ENCODE measurements around the gene UBTF. TPM values are rescaled to one million over a fixed set of nuclear protein-coding genes. Genes with fewer than 3 reads are reported as not detected.

UBTF gene
- polyA plus RNA-seq, 5 donors = 99.8 to 129 (median 106) TPM

DNA sequence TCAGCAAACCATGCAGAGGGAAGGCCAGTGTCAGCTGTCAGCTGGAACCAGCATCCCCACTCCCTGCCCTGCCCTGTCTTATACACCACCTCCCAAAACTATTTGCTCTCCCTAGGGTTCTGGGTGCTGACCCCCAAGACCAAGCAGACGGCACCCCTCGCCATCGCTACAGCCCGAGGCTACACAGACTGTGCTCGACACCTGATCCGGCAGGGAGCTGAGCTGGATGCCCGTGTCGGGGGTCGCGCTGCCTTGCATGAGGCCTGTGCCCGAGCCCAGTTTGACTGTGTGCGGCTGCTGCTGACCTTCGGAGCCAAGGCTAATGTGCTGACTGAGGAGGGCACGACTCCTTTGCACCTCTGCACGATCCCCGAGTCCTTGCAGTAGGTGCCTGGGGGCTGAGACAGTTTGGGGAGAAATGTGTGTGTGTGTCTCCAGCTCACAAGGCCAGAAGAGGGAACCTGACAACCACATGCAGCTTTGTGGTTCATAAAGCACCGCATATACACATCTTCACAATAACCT, 47.5 kb downstream of the UBTF start:
- DNase-seq = no peak

DNA sequence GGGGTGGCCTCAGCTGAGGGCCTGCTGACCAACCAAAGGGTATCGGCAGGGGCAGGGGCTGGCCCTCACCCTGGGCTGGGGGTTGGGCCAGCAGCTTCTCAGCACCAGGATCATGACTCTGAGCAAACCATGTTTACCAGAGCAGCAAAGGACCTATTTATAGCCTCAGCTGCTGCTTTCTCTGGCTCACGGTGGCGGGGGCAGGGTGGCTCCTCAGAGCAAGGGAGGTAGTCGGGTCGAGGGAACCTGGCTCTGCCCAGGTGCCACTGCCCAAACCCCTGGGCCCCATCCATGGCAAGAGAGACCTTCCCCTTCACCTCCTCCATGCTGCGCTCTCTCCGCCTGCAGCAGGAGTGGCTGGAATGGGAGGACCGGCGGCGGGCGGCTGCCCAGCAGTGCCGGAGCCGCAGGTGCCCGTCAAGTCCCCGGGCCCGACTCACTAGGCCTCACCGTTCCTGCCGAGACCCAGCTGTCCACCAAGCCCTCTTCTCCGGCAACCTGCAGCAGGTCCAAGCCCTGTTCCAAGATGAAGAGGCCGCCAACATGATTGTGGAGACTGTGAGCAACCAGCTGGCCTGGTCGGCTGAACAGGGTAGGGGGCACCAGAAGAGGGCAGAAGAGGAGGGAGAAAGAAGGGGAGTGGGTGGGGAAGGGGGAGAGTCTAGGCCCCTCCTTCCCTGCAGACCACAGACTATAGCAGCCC, 48.8 kb downstream of the UBTF start, which contains the start of gene ASB16:
TSS of gene ASB16 (plus strand) at position 206 of the 703 bp plus-strand sequence. CDS start at position 292, 86 bp downstream.
- DNase-seq = no peak

DNA sequence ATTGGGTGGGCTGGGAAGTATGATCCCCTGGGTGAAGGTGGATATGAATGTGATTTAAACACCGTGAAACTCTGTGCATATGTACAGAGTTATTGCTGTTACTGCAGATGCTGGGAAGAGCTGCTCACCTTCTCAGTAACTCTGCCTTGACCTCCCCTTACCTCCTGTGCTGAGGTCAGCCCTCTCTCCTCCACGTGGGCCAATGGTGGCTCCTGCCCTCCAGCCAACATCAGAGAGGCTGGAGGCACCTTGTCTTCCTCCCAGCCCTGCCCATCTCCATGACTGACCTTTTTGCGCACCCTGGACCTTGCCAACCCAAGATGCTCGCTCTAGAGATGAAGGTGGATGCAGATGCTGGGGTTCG, 49.4 kb downstream of the UBTF start:
- no peak for DNase-seq

DNA sequence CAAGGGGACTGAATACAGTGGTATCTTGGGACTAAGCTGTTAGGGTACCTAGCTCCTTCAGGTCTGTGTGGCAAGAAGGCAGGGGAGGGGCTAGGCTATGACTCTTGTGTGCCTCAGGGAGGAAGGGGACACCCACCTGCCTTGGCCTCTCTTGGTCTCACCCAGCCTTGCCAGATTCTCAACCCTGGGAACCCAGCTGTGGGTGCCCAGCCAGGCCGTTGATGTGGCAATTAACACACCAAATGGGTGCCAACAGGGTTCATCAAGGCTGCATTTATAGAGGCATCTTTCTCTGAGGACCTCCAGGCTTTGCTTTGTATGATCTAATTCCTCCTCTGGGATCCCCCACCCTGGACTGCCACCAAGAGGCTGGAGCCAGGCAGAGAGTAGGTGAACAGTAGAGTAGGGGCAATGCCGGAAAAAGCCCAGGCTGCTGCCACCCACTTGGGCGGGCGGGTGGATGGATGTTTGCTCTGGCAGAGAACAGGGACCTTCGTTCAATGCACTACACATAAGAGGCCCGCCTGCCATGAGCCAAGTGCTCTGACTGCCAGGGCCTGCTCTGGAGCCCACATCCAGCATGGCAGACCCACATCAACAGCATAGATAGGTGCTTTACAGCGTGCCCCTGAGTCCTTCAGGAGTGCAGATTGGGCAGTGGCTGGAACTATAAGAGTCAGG, 52.2 kb downstream of the UBTF start:
- DNase-seq = no peak

DNA sequence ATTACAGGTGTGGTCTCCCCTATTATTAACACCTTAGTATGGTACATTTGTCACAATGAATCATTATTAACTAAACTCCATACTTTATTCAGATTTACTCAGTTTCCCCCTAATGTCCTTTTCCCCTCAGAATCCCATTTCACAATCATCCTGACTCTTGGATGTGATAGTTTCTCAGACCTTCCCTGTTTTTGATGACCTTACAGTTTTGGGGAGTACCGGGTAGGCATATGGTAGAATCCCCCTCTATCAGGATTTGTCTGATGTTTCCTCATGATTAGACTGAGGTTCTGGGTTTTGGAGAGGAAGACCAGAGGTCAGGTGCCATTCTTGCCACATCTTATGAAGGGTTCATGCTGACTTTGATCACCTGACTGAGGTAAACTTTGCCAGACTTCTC, 55.0 kb downstream of the UBTF start:
- DNase-seq = no peak

DNA sequence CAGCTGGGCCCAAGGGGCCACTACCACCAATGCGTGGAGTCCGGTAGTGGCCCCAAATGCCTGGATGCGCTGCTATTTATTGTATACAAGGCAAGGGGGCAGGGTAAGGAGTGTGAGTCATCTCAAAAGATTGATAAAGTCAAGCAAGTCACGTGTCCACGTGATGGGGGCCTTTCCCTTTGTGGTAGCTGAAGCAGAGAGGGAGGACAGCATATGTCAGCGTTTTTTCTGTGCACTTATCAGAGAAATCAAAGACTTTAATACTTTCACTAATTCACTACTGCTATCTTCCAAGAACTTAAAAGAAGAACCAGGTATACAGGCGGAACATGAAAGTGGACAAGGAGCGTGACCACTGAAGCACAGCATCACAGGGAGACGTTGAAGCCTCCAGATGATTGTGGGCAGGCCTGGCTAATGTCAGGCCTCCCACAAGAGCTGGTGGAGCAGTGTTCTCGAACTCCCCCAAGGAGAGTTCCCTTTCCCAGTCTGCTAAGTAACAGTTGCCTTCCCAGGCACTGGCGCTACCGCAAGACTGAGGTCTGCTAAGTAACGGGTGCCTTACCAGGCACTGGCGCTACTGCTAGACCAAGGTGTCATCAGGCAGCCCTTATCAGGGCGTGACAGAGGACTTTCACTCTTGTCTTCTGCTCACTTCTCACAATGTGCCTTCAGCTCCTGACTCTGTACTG, 59.8 kb downstream of the UBTF start:
- DNase-seq = no peak

DNA sequence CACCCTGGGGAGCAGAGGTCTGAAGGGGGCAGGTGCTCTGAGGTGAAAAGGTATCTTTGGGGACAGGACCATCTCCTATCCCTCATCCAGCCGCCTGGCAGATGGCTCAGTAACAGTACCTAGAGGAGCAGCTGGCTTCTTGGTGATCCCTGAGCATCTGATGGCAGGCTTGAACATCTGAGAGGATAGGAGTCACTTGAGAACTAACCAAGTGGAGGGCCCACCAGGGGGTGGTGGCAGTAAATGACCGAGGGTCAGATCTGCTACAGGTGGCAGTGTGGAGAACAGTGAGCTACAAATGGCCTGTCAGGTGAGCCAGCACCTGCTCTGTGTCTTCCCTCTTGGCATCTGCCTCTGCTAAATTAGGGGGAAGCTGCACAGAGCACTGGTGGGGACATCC, 64.0 kb downstream of the UBTF start:
- DNase-seq = no peak

Other genes starting within 250 kb of the UBTF start
- gene NAGS, start 215.1 kb downstream of the UBTF start, polyA plus RNA-seq (ENCODE audit: insufficient read depth in 1 of 5, insufficient read length in 5 of 5, low replicate concordance in 1 of 5) = 1 to 10 TPM; 2.2 to 4.3 (median 4.2) TPM
- 10 to 100 TPM; 41.5 to 48.1 (median 42.7) TPM for gene TMEM101, start 204.7 kb downstream of the UBTF start, polyA plus RNA-seq (ENCODE audit: insufficient read depth in 1 of 5, insufficient read length in 5 of 5, low replicate concordance in 1 of 5)
- gene LSM12, start 153.0 kb downstream of the UBTF start, polyA plus RNA-seq (ENCODE audit: insufficient read depth in 1 of 5, insufficient read length in 5 of 5, low replicate concordance in 1 of 5) = 10 to 100 TPM; 29.8 to 39.8 (median 36.2) TPM
- 10 to 100 TPM; 44.1 to 68.4 (median 51.0) TPM for gene G6PC3, start 148.9 kb downstream of the UBTF start, polyA plus RNA-seq (ENCODE audit: insufficient read depth in 1 of 5, insufficient read length in 5 of 5, low replicate concordance in 1 of 5)
- gene HDAC5, start 96.0 kb downstream of the UBTF start, polyA plus RNA-seq (ENCODE audit: insufficient read depth in 1 of 5, insufficient read length in 5 of 5, low replicate concordance in 1 of 5) = 10 to 100 TPM; 43.3 to 60.6 (median 57.4) TPM
- gene HROB, start 77.7 kb downstream of the UBTF start, polyA plus RNA-seq (ENCODE audit: insufficient read depth in 1 of 5, insufficient read length in 5 of 5, low replicate concordance in 1 of 5) = 1 to 10 TPM; 4.4 to 6.8 (median 5.5) TPM
- gene ASB16, start 49.0 kb downstream of the UBTF start, polyA plus RNA-seq (ENCODE audit: insufficient read depth in 1 of 5, insufficient read length in 5 of 5, low replicate concordance in 1 of 5) = 1 to 10 TPM; 2.7 to 3.6 (median 2.7) TPM
- gene TMUB2, start 32.7 kb downstream of the UBTF start, polyA plus RNA-seq (ENCODE audit: insufficient read depth in 1 of 5, insufficient read length in 5 of 5, low replicate concordance in 1 of 5) = 10 to 100 TPM; 45.6 to 55.7 (median 53.3) TPM
- 10 to 100 TPM; 50.4 to 72.3 (median 58.5) TPM for gene ATXN7L3, start 19.8 kb downstream of the UBTF start, polyA plus RNA-seq (ENCODE audit: insufficient read depth in 1 of 5, insufficient read length in 5 of 5, low replicate concordance in 1 of 5)
- gene SLC4A1, start 48.5 kb upstream of the UBTF start, polyA plus RNA-seq (ENCODE audit: insufficient read depth in 1 of 5, insufficient read length in 5 of 5, low replicate concordance in 1 of 5) = 10 to 100 TPM in 3 of 5 donors, 1 to 10 TPM in 2; 7.5 to 32.1 (median 12.0) TPM
- 1 to 10 TPM; 1.6 to 4.3 (median 3.4) TPM for gene RUNDC3A, start 88.9 kb upstream of the UBTF start, polyA plus RNA-seq (ENCODE audit: insufficient read depth in 1 of 5, insufficient read length in 5 of 5, low replicate concordance in 1 of 5)
- gene SLC25A39, start 105.1 kb upstream of the UBTF start, polyA plus RNA-seq (ENCODE audit: insufficient read depth in 1 of 5, insufficient read length in 5 of 5, low replicate concordance in 1 of 5) = 100 to 1,000 TPM in 1 of 5 donors, 10 to 100 TPM in 4; 53.0 to 104 (median 78.8) TPM
- gene GRN, start 125.6 kb upstream of the UBTF start, polyA plus RNA-seq (ENCODE audit: insufficient read depth in 1 of 5, insufficient read length in 5 of 5, low replicate concordance in 1 of 5) = 100 to 1,000 TPM; 177 to 276 (median 210) TPM
- gene FAM171A2, start 144.2 kb upstream of the UBTF start, polyA plus RNA-seq (ENCODE audit: insufficient read depth in 1 of 5, insufficient read length in 5 of 5, low replicate concordance in 1 of 5) = 10 to 100 TPM; 20.9 to 43.1 (median 29.5) TPM
- gene ITGA2B, start 170.0 kb upstream of the UBTF start, polyA plus RNA-seq (ENCODE audit: insufficient read depth in 1 of 5, insufficient read length in 5 of 5, low replicate concordance in 1 of 5) = 1 to 10 TPM; 6.4 to 8.2 (median 6.7) TPM